NCI-H1436 (cell line): ENCODE results near the gene SP3.

Source experiments
- DNase-seq: peaks from one replicate; lab custom pipeline; 2025; lab: John Stamatoyannopoulos, UW

Gene SP3

DNA sequence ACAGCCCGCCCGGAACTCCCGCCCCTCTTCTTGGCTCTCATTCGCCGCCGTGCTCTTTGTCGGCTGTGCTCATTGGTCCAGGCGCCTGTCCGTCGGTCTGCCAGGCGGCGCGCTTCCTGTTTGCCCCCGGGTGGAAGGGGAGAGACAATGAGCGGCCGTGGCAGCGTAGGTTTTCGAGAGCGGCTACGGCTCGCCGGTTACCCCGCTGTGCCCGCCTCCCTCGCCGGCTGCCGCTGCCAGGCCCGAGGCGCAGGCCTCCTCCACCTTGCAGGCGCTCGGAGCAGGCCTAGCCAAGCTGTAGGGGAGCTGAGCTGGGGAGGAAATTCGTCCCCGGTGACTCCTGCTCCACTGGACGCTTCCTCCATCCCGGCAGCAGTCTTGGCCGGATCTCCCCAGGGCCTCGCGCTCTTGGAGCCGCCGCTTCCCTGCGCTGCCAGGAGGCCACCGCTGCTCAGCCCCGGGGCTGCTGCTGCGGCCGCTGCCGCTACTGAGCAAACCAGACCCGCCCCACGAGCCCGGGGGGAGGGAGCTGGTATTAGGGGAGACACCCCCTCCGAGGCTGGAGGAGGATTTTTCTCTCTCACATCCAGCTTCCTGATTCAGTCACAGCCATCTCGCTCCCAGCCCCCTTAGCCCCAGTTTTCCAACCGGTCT lies at the start of gene SP3:
Gene SP3, minus strand, starts transcription at position 2 of the 654 bp plus-strand sequence. CDS start 202 bp downstream, outside the sequence.
- peak; percentile 96 for DNase-seq

- DNase-seq: peak; percentile 46
Observed at GRCh38 chr2:174014699-174015070, 49.5 kb upstream of the SP3 start.

DNA sequence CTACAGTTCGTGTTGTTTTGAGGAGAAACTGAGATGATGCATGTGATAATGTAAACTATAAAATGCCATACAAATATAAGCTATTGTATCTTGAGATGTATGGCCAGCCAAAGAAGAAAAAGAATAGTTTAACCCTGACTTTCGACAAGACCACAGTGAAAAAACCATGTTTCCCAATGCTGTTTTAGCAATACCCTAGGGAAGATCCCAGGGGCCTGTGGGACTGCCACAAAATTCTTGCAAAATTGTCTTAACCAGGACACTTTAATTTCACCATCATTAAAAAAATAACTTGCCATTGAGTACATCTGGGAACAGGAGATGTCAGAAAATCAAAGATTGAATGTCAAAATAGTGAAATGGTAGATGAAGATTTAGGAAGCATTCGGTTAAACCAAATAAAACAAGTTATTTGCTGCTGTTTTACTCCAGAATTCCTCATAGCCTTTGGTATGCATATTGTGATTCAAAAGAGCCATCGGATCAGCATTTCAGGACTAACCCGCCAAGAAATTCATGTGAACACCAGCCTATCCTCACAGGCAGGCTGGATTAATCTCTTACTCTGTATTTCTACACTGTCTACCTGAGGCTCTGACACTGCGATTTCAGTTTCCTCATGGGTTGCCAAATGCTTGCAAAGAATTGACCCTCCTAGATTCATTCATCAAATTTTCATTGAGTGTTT lies 49.0 kb upstream of the SP3 start:
- DNase-seq: no peak

DNA sequence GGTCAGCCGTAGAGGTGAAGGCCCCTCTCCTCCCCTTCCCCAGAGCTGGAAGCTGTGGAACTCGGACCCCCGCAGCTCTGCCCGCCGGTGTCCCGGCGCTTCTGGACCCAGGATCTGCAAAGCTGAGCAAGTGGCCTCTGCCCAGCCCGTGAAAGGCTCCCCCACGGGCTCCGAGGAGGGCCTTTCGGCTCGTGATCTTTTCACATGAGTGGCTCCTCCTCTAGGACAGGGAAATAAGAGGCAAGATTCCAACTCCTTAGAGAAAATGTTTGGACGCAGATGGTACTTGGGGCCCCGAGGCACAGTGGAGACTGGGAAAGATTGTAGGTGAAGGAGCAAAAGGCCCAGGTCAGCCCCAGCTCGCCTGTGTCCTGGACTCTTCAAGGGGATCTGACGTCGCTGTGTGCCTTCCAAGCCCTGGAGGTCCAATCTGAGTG lies 48.2 kb upstream of the SP3 start:
- no peak for DNase-seq

DNA sequence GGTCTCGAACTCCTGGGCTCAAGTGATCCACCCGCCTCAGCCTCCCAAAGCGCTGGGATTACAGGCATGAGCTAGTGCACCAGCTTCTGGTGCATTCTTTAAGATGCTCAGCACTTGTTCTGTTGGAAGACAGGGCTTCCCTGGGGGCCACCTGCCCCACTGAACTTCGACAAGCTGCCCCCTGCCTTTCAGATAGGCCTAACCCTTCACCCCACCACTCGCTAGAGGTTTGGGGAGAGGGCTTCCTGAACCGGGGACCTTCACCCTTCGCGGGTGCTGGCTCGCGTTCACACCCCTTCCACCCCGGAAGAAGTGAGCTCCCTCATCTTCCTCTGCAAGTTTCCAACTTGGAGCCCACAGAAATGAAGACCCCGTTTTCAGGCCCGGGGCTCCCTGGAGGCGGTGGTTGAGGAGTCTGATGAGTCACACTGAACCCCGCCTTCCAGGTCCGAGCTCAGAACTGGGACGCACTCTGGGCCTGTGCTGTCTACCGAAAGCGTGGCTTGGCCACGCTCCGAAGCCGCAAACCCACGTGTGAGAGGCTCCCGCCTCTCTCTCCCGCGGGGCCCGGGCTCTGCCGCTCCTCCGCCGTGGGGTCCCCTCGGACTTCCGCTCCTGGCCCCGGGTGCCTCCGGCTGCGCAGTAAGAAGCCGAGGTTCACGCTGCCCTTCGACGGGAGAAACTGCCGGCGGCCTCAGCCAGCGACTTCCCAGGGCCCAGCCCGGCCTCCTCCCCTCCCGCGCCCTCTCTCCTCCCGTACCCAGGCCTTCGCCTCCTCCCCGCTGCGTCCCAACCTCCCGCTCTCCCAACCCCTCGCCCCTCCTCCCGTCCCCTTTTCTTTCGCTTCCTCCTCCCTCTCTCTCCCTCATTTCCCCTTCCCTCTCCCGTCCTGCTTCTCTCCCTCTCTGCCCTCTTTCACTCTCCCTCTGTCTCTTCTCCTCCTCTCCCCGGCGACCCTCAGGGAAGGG lies 47.5 kb upstream of the SP3 start:
- DNase-seq: no peak

GRCh38 chr2:174011796-174012195 lies 46.6 kb upstream of the SP3 start:
- no peak for DNase-seq

GRCh38 chr2:174011173-174011572 lies 46.0 kb upstream of the SP3 start:
- no peak for DNase-seq

DNA sequence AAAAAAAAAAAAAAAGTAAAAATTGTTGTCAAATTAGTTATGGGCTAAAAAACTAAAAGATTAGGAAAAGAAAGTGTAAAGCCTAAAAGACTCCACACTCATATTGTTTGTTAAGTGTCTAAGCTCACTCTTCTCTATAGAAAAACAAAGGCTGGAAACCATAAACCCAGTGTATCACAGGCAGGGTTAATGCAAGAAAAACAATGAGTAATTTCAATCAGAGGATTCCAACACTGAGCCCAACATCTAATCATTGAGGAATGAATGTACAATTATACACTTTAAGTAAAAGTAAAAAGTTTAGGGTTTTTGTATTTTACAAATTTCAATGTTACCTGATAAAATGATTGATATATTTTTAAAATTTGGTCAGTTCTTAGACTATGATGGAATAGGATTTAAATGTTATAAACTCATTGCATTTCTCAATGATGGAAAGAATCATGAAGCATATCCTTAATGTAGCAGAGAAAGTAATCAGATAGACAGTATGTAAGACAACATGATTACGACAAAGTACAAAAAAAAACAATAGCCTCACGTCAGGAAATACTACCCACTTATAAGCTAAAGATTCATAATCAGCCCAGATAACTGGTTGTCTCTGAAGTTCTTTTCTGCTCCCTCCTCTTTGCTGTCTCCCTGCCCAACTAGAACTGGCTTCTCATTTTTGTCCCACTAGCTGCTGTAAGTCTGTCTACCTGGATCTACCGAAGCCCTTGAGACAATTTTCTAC lies 44.5 kb upstream of the SP3 start:
- DNase-seq: no peak

DNA sequence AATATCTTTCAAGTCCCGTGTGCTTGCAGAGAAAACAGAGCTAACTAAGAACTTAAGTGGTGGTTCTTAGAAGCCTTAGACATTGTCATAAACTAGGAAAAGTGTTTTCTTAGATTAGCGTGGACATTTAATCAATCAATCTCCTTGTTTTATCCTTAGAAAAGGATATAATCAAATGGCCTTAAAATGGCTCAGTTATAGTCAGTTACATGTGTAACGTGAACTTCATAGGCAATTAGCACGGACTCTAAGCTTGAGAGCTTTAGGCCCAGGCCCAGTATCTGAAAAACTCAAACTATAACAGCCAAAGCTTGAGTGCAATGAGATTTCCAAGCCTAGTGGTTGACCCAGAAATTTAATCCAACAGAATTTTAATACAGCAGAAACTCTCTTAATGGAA lies 43.5 kb upstream of the SP3 start:
- DNase-seq: no peak

GRCh38 chr2:174007010-174007409 lies 41.8 kb upstream of the SP3 start:
- peak; percentile 39 for DNase-seq

GRCh38 chr2:174005801-174006419 lies 40.7 kb upstream of the SP3 start:
- no peak for DNase-seq

GRCh38 chr2:174004905-174005605 lies 39.9 kb upstream of the SP3 start:
- no peak for DNase-seq

- no peak for DNase-seq
Observed at GRCh38 chr2:174003720-174004695, 38.8 kb upstream of the SP3 start.

GRCh38 chr2:174002679-174003078 lies 37.5 kb upstream of the SP3 start:
- no peak for DNase-seq

DNA sequence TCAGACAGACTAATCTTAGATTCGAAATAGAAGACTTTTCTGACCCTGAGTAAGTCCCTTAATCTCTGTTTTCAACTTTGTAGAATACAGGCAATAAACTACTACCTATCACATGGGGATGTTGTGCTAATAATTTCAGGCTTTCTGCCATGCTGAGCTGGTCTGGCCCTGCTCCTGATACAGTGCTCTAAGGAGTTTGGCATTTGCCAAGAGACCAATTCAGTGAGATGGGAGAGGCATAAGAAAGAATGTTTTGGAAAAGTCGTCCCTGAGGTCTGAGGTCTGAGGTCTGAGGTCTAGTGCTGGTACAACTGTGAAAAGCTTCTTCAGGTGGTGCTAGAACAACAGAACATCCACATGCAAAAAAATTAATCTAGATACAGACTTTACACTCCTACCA lies 35.9 kb upstream of the SP3 start:
- no peak for DNase-seq

DNA sequence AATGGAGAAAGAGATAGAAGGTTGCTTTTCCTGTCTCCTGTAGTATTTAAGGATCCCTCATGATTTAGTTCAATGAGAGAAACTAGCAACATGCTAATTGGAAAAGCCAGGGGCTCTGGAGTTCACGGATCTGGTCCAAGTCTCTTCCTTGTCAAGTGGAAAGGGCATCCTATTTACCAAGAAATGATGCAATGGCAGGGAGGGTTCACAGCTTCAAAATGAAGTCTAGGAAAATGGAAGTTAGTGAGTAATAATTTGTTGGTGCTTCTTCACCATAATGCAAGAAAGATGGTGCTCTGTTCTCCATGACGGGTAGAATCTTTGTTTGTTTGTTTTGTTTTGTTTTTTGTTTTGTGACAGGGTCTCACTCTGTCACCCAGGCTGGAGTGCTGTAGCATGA lies 34.6 kb upstream of the SP3 start:
- DNase-seq: no peak

DNA sequence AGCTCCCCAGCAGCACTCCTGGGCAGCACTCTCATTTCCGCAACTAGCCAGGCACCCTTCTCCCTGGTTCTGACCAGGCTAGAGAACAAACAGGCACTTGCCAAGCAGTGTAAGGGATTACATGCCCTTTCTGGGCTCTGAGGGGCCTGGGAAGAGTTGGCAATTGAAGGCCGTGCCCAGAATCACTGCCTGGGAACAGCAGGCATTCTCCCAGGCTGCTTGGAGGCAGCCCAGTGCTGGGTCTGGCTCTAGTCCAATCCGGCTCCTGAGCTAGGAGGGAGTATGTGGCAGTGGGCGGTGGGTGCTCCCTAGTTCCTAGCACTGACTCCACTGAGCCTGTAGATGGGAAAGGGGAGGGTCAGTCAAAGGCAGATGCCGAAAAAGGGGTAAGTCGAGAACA lies 34.1 kb upstream of the SP3 start:
- no peak for DNase-seq

- DNase-seq: no peak
Observed at GRCh38 chr2:173998386-173998785, 33.2 kb upstream of the SP3 start.

GRCh38 chr2:173997753-173998152 lies 32.6 kb upstream of the SP3 start:
- no peak for DNase-seq

GRCh38 chr2:173997269-173997668 lies 32.1 kb upstream of the SP3 start:
- DNase-seq: no peak
